SK-N-SH (cell line): ENCODE results near the gene EYA2. TPM values are rescaled to one million over a fixed set of nuclear protein-coding genes. Genes with fewer than 3 reads are reported as not detected.

Experiments used
- CTCF ChIA-PET: fragments of 300-600, 350-600 bp; formaldehyde crosslinking; extraction: SDS; loops from one replicate; lab custom pipeline; 2021; lab: Yijun Ruan, JAX
- POLR2A ChIA-PET: fragments of 350-600 bp; sonication (Branson Sonifier 250); formaldehyde crosslinking; extraction: SDS; loops from one replicate; lab custom pipeline; 2020; ENCODE audit warnings: antibody characterized with exemption, inconsistent platforms; lab: Yijun Ruan, JAX
- DNase-seq: peaks from one replicate; pipeline ENCODE4 v3.0.0; 2012
- H2AFZ ChIP-seq: fragments of 200-600 bp; sonication (generic); 2 replicates; pipeline ENCODE4 v1.8.1; 2016; ENCODE audit warnings: antibody characterized with exemption, mild to moderate bottlenecking, low read depth
- H3F3A ChIP-seq: fragments of 200-600 bp; sonication (generic); replicated peaks from 2 replicates; pipeline ENCODE3; 2016; ENCODE audit warnings: antibody characterized with exemption, mild to moderate bottlenecking; ENCODE audit not compliant: insufficient read depth
- H3K27ac ChIP-seq, 2 experiments: fragments of 200-500 bp in 1 of 2; fragments of 200-600 bp in 1 of 2; sonication (Bioruptor generic) in 1 of 2; sonication (generic), shearing (Covaris generic) in 1 of 2; 2 replicates each; pipeline versions ENCODE4 v1.5.1 to v1.6.1; 2014 to 2016; ENCODE audit warnings: low read depth in 2 of 2, inconsistent platforms in 1 of 2, low read length in 1 of 2, mild to moderate bottlenecking in 1 of 2, mixed read lengths in 1 of 2
- H3K27me3 ChIP-seq: fragments of 200-600 bp; sonication (generic), shearing (Covaris generic); 2 replicates; pipeline ENCODE4 v1.6.1; 2016; ENCODE audit warnings: mixed run types; ENCODE audit not compliant: insufficient read depth
- H3K36me3 ChIP-seq, 2 experiments: fragments of 200-500 bp in 1 of 2; fragments of 200-600 bp in 1 of 2; sonication (Bioruptor generic) in 1 of 2; sonication (generic) in 1 of 2; replicated peaks in 1 of 2; 2 replicates each; pipeline versions ENCODE3 to v1.5.1; 2014 to 2016; ENCODE audit warnings: low read length in 1 of 2, mild to moderate bottlenecking in 1 of 2; ENCODE audit not compliant: insufficient read depth in 2 of 2, control insufficient read depth in 1 of 2
- H3K4me1 ChIP-seq, 2 experiments: fragments of 200-500 bp in 1 of 2; fragments of 200-600 bp in 1 of 2; sonication (Bioruptor generic) in 1 of 2; sonication (generic), shearing (Covaris generic) in 1 of 2; 2 replicates each; pipeline versions ENCODE4 v1.5.1 to v1.6.1; 2014 to 2016; ENCODE audit warnings: low read depth in 1 of 2, low read length in 1 of 2, mixed run types in 1 of 2; ENCODE audit not compliant: insufficient read depth in 2 of 2, control insufficient read depth in 1 of 2
- H3K4me2 ChIP-seq: fragments of 200-600 bp; sonication (generic), shearing (Covaris generic); 2 replicates; pipeline ENCODE4 v1.6.1; 2017; ENCODE audit warnings: mixed run types
- H3K4me3 ChIP-seq, 2 experiments: fragments of 200-500 bp in 1 of 2; fragments of 200-600 bp in 1 of 2; sonication (Bioruptor generic) in 1 of 2; sonication (generic), shearing (Covaris generic) in 1 of 2; 2 replicates each; pipeline versions ENCODE4 v1.5.1 to v1.8.1; 2014 to 2016; ENCODE audit warnings: low read depth in 2 of 2, inconsistent platforms in 1 of 2, low read length in 1 of 2, mild to moderate bottlenecking in 1 of 2, mixed read lengths in 1 of 2, moderate library complexity in 1 of 2
- H3K79me2 ChIP-seq: fragments of 200-600 bp; sonication (generic); 2 replicates; pipeline ENCODE4 v1.8.1; 2017; ENCODE audit warnings: mild to moderate bottlenecking; ENCODE audit not compliant: insufficient read depth
- H3K9ac ChIP-seq: fragments of 200-600 bp; sonication (generic); 2 replicates; pipeline ENCODE4 v1.6.1; 2017; ENCODE audit warnings: mixed run types
- H3K9me2 ChIP-seq: fragments of 200-600 bp; sonication (generic); 2 replicates; pipeline ENCODE4 v1.6.1; 2017; ENCODE audit warnings: mixed run types
- H3K9me3 ChIP-seq: fragments of 200-600 bp; sonication (generic); 2 replicates; pipeline ENCODE4 v1.6.1; 2017; ENCODE audit warnings: mixed run types, mild to moderate bottlenecking, moderate library complexity
- H4K20me1 ChIP-seq: fragments of 200-600 bp; sonication (generic); 2 replicates; pipeline ENCODE4 v1.6.1; 2017; ENCODE audit warnings: mild to moderate bottlenecking, mixed run types; ENCODE audit not compliant: insufficient read depth
- ELF1 ChIP-seq: IDR thresholded peaks from 2 replicates; pipeline ENCODE4 v1.4.0; 2012
- EZH2phosphoT487 ChIP-seq: fragments of 200-600 bp; sonication (generic); IDR thresholded peaks from 2 replicates; pipeline ENCODE4 v1.6.1; 2017; ENCODE audit warnings: low read depth, mixed run types, mild to moderate bottlenecking, antibody characterized with exemption, moderate library complexity, borderline replicate concordance
- FOXJ3 ChIP-seq: sonication (generic); formaldehyde crosslinking; IDR thresholded peaks from 2 replicates; pipeline ENCODE4 v1.5.1; 2020; ENCODE audit warnings: mild to moderate bottlenecking, missing genetic modification reagents
- FOXM1 ChIP-seq: IDR thresholded peaks from 2 replicates; pipeline ENCODE4 v1.4.0; 2012; ENCODE audit warnings: low read depth, mild to moderate bottlenecking
- GABPA ChIP-seq: IDR thresholded peaks from 2 replicates; pipeline ENCODE4 v1.4.0; 2012; ENCODE audit warnings: low read depth, mild to moderate bottlenecking
- GATA2 ChIP-seq: sonication (generic); formaldehyde crosslinking; IDR thresholded peaks from 2 replicates; pipeline ENCODE4 v1.5.0; 2020; ENCODE audit warnings: mild to moderate bottlenecking, missing genetic modification reagents
- JUND ChIP-seq: IDR thresholded peaks from 2 replicates; pipeline ENCODE4 v1.4.0; 2012
- MXI1 ChIP-seq: IDR thresholded peaks from 2 replicates; pipeline ENCODE4 v1.6.1; 2012; ENCODE audit warnings: mild to moderate bottlenecking, low read depth, low read length, improper control_type of control experiment
- NFIC ChIP-seq: IDR thresholded peaks from 2 replicates; pipeline ENCODE4 v1.4.0; 2012; ENCODE audit warnings: borderline replicate concordance
- NRF1 ChIP-seq: IDR thresholded peaks from 2 replicates; pipeline ENCODE4 v1.6.1; 2012; ENCODE audit warnings: low read depth, mild to moderate bottlenecking, low read length
- POLR2AphosphoS5 ChIP-seq: IDR thresholded peaks from 2 replicates; pipeline ENCODE4 v1.6.1; 2012; ENCODE audit warnings: low read depth, low read length
- RAD21 ChIP-seq: IDR thresholded peaks from 2 replicates; pipeline ENCODE4 v1.6.1; 2012; ENCODE audit warnings: mild to moderate bottlenecking, low read length
- REST ChIP-seq: IDR thresholded peaks from 2 replicates; pipeline ENCODE4 v1.6.1; 2012; ENCODE audit warnings: mild to moderate bottlenecking, low read depth, low read length, moderate library complexity
- RFX5 ChIP-seq: IDR thresholded peaks from 2 replicates; pipeline ENCODE4 v1.6.1; 2012; ENCODE audit warnings: mild to moderate bottlenecking, improper control_type of control experiment, low read length
- RXRA ChIP-seq: IDR thresholded peaks from 2 replicates; pipeline ENCODE4 v1.4.0; 2012; ENCODE audit warnings: low read depth, mild to moderate bottlenecking, borderline replicate concordance
- TCF12 ChIP-seq: IDR thresholded peaks from 2 replicates; pipeline ENCODE4 v1.4.0; 2012
- TEAD4 ChIP-seq: IDR thresholded peaks from 2 replicates; pipeline ENCODE4 v1.4.0; 2012; ENCODE audit warnings: mild to moderate bottlenecking, borderline replicate concordance; ENCODE audit not compliant: insufficient read depth
- USF1 ChIP-seq: IDR thresholded peaks from 2 replicates; pipeline ENCODE4 v1.4.0; 2012; ENCODE audit warnings: low read depth, borderline replicate concordance
- ZBTB33 ChIP-seq: IDR thresholded peaks from 2 replicates; pipeline ENCODE4 v1.4.0; 2012; ENCODE audit warnings: low read depth, borderline replicate concordance
- WGBS: methylation state at CpG from one replicate; pipeline ENCODE4 v1.1.6; 2017; ENCODE audit warnings: low lambda C conversion rate; 5-methylcytosine and 5-hydroxymethylcytosine counted together
- polyA plus RNA-seq, 3 experiments: library from polyadenylated mRNA; depleted of rRNA; stranded (reverse); fragments of >200 nt; gene quantifications; 2 replicates each; pipeline ENCODE4 v1.2.3, GENCODE V29; 2012

Gene EYA2
- polyA plus RNA-seq, 1 of the 3 experiments (the other 2 are of a cell fraction): 0.05 TPM

- Histone ChIP-seq H3K9ac (no peak overlapping the region), H3K9me3 (no peaks in the 10 kb centered on the region), H3K4me3 (no peak overlapping the region), H2AFZ (no peak overlapping the region), H3F3A (peaks cover 24% of the 10 kb centered on the region), H3K36me3 (peaks cover 30 to 52% of the 10 kb centered on the region in 2 experiments), H3K27ac (no peak overlapping the region; a peak in 1 of 4 replicates), H3K79me2 (peaks cover 27% of the 10 kb centered on the region; the same call in 1 of the 2 replicates), H3K4me1 (peaks cover 5 to 13% of the 10 kb centered on the region in 2 experiments; a peak in 3 of 4 replicates), H3K4me2 (no peak overlapping the region), H3K27me3 (no peaks in the 10 kb centered on the region), H4K20me1 (no peaks in the 10 kb centered on the region), H3K9me2 (no peaks in the 10 kb centered on the region)
- TF ChIP-seq RAD21 (no peak), GATA2 (CRISPR knock-in tag) (no peak), MXI1 (no peak), REST (no peak), NFIC (peak; percentile 56), GABPA (no peak), FOXJ3 (CRISPR knock-in tag) (no peak), ZBTB33 (no peak)
- whole genome bisulfite sequencing: 95% methylated on average over 12 of the region's 14 CpGs
- ChIA-PET POLR2A (no interaction called here), CTCF (interaction anchor here (0.6 to 1.2 kb wide), 5 partner anchors 30 to 1200 kb away, joined by 3 read pairs; no protein-coding TSS in a partner anchor)
- no peak for DNase-seq
Measured at GRCh38 chr20:47235853-47236638, 341.4 kb downstream of the EYA2 start.

- H3K79me2 ChIP-seq: peaks cover 28% of the 10 kb centered on the region; the same call in 1 of the 2 replicates
- H3K4me3 ChIP-seq: no peak overlapping the region
- WGBS: 100% methylated on average over 1 of the region's 1 CpG
- H3K4me1 ChIP-seq: peaks cover under 1 to 7% of the 10 kb centered on the region in 2 experiments; a peak in 3 of 4 replicates
- H3K27me3 ChIP-seq: no peaks in the 10 kb centered on the region
- no peak overlapping the region for H3K9ac ChIP-seq
- no peak overlapping the region for H3K27ac ChIP-seq
- H3K9me3 ChIP-seq: no peaks in the 10 kb centered on the region
- POLR2A ChIA-PET: no interaction called here
- TF ChIP-seq ELF1 (no peak), RXRA (no peak), JUND (no peak), TCF12 (no peak), NRF1 (no peak), POLR2AphosphoS5 (no peak), FOXM1 (no peak), TEAD4 (no peak), EZH2phosphoT487 (no peak), USF1 (no peak), RFX5 (no peak)
- H3K9me2 ChIP-seq: no peaks in the 10 kb centered on the region
- DNase-seq: no peak
- CTCF ChIA-PET: interaction anchor here (0.6 to 1.2 kb wide), 4 partner anchors 30 to 147 kb away, joined by 3 read pairs; no protein-coding TSS in a partner anchor
- peaks cover 19% of the 10 kb centered on the region for H3F3A ChIP-seq
- no peak overlapping the region for H3K4me2 ChIP-seq
- H3K36me3 ChIP-seq: peaks cover 30 to 52% of the 10 kb centered on the region in 2 experiments
- H4K20me1 ChIP-seq: no peaks in the 10 kb centered on the region
- H2AFZ ChIP-seq: no peak overlapping the region
Measured at GRCh38 chr20:47236639-47236900, 341.9 kb downstream of the EYA2 start.
